Fibroblast of pulmonary artery (primary cell): ENCODE data around the gene VIT.
A peak's percentile ranks its signal among the peaks of the same experiment; 100 is the strongest.

ENCODE experiments used
- DNase-seq: peaks from one replicate; pipeline ENCODE4 v3.0.0-alpha.2; 2010; ENCODE audit warnings: low read depth
- H3K4me3 ChIP-seq: replicated peaks from 2 replicates; pipeline ENCODE4 v1.5.1; 2011; ENCODE audit warnings: low read depth, mild to moderate bottlenecking, control low read depth, low read length, moderate library complexity
- TF ChIP-seq, protein P1 (sequence below): IDR thresholded peaks from 2 replicates; pipeline ENCODE4 v1.5.1; 2011; ENCODE audit warnings: mild to moderate bottlenecking, control low read depth, low read length, inconsistent platforms; ENCODE audit errors: missing control alignments

The VIT gene, protein sequence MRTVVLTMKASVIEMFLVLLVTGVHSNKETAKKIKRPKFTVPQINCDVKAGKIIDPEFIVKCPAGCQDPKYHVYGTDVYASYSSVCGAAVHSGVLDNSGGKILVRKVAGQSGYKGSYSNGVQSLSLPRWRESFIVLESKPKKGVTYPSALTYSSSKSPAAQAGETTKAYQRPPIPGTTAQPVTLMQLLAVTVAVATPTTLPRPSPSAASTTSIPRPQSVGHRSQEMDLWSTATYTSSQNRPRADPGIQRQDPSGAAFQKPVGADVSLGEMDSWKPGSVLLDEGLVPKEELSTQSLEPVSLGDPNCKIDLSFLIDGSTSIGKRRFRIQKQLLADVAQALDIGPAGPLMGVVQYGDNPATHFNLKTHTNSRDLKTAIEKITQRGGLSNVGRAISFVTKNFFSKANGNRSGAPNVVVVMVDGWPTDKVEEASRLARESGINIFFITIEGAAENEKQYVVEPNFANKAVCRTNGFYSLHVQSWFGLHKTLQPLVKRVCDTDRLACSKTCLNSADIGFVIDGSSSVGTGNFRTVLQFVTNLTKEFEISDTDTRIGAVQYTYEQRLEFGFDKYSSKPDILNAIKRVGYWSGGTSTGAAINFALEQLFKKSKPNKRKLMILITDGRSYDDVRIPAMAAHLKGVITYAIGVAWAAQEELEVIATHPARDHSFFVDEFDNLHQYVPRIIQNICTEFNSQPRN

DNA sequence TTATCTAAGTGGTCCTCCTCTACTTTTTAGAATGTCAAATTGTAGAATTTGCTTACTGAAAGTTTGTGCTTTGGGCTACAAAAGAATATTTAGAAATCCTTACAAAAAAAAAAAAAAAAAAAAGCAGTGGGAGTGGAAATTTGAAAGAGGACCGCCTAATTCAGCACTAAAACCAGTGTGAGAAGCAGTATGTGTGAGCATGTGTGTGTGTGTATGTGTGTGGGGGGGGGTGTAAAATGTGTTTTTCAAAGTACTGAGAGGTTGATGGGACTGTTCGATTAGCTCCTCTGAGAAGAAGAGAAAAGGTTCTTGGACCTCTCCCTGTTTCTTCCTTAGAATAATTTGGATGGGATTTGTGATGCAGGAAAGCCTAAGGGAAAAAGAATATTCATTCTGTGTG, at the start of gene VIT:
VIT (plus strand) TSS at position 175 of the 400 bp plus-strand sequence. CDS start 19,664 bp downstream, outside the sequence.
- TF ChIP-seq, protein P1, sequence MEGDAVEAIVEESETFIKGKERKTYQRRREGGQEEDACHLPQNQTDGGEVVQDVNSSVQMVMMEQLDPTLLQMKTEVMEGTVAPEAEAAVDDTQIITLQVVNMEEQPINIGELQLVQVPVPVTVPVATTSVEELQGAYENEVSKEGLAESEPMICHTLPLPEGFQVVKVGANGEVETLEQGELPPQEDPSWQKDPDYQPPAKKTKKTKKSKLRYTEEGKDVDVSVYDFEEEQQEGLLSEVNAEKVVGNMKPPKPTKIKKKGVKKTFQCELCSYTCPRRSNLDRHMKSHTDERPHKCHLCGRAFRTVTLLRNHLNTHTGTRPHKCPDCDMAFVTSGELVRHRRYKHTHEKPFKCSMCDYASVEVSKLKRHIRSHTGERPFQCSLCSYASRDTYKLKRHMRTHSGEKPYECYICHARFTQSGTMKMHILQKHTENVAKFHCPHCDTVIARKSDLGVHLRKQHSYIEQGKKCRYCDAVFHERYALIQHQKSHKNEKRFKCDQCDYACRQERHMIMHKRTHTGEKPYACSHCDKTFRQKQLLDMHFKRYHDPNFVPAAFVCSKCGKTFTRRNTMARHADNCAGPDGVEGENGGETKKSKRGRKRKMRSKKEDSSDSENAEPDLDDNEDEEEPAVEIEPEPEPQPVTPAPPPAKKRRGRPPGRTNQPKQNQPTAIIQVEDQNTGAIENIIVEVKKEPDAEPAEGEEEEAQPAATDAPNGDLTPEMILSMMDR: no peak
- peak; percentile 44 for DNase-seq
- H3K4me3 ChIP-seq: no peak within 1 kb of the TSS

DNA sequence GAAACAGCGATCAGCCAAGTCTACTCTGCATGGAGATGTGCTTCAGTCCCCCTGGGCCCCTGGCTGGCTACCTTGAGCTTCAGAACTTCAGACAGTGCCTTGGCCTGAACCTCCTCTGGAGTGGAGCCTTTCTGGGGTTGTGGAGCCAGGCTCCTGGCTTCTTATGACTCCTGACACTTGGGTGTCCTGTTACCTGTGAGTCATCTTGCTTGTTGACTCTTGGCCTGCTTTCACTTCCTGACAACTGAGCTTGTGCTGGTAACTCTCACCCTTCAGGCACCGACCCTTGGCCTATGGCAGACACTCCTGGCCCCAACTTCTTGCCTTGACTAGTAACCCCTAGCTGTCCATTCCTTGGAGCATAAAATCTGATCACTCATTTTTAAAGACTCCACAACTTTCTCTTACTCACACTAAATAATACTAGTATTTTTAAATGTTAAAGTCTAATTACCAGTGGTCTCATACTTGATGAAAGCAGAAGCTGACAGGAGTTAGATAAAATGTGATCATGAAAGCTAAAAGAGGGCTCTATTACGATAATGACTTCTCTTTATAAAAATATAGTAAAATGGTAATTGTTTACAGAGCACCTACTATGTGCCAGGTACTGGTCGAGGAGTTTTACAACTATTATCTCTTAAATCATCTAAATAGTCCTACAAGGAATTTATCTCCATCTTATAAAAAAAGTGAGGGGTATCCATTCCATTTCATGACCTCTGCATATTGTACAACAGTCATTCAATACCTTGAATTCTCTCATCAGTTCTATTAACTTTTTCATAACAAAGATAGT, 46.3 kb upstream of the VIT start:
- TF ChIP-seq, protein P1: no peak
- no peak overlapping the region for H3K4me3 ChIP-seq
- DNase-seq: peak; percentile 45

DNA sequence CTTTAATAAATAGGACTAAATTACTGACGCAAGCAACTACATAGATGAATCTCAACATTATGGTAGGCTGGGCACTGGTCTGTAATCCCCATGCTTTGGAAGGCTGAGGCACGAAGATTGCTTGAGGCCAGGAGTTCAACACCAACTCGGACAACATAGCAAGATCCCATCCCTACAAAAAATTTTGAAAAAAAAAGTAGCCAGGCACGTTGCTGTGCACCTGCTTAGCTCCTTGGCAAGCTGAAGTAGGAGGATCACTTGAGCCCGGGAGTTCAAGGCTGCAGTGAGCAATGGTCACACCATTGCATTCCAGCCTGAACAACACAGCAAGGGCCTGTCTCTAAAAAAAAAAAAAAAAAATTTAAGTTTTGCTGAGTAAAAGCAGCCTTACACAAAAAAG, 43.4 kb upstream of the VIT start:
- no peak for DNase-seq
- TF ChIP-seq, protein P1: no peak
- no peak overlapping the region for H3K4me3 ChIP-seq

DNA sequence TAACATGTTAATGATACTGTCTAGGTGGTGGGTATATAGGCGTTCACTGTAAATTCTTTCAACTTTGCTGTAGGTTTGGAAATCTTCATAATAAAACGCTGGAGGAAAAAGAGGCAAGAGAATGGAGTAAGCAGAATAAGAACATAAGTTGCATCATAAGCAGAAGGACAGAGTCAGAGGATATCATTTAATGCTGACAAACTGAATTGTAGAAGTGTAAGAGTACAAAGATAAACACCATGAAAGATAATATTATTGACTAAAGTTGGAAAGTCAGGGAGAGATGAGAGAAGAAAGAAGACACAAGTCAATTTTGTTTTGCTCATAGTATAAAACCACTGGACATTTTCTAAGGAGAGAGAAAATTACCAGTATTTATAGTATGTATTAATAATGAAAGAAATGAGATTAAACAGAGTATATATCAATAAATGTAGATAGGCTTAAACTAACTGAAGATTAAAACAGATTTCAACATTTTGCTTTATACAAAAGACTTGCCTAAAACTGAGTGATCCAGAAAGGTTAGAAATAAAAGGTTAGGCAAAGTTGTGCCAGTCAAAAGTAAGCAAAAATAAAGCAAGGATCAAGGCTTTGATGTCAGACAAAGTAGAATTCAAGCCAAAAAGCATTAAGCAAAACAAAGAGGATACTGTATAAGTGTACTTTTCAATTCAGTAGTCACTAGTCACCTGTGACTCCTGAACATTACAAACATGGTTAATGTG, 42.4 kb upstream of the VIT start:
- TF ChIP-seq, protein P1: no peak
- DNase-seq: no peak
- H3K4me3 ChIP-seq: no peak overlapping the region

DNA sequence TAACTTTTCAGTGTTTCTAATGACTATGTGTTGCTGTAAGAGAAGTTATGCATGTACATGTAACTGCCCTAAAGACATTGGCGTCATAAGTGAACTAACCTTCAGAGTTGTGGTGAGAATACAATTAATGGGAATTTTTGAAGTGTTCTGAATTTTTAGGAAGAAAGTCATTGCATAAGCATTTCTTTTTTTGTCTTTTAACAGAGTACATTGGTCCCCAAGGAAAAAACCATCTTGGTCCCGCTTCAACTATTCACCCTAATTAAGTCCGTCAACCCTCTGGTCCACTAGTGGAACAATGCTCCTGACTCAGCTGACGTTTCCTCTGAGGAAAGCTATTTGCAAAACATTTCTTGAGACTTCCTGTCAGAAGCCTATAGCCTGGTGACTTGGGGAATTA, 41.1 kb upstream of the VIT start:
- TF ChIP-seq, protein P1: no peak
- DNase-seq: peak; percentile 88
- H3K4me3 ChIP-seq: no peak overlapping the region

DNA sequence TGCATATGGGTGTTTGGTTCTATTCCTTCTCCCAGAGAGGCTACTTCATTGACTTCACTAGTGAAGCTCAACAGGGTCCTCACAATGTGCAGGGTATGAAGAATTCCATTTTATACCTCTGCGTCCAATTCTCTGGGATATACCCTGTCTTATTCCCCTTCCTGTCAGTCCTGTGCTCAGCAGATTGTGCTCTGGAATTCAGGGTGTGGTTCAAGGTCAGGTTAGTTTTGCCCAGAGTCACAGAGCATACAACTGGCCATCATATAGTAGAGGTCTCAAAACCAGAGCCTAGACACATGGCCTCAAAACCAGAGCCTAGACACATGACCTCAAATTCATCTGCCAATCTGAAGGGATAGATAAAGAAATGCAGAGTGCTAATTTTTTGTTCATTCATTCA, 38.8 kb upstream of the VIT start:
- TF ChIP-seq, protein P1: no peak
- DNase-seq: no peak
- no peak overlapping the region for H3K4me3 ChIP-seq
